ENCODE data around the gene SLC39A11.
"Not testable (repeated sequence)": the region's sequence is repeated elsewhere in the genome, so short reads cannot be mapped to it uniquely, and the experiment has no call there.

SLC39A11 gene

GRCh38 chr17:72915625-72916081 is 176.8 kb downstream of the SLC39A11 start:
- H3K4me3 ChIP-seq (ENCODE audit: low read length), result no peak overlapping the region
- no peak for DNase-seq (ENCODE audit: low read depth, low spot score)

DNA sequence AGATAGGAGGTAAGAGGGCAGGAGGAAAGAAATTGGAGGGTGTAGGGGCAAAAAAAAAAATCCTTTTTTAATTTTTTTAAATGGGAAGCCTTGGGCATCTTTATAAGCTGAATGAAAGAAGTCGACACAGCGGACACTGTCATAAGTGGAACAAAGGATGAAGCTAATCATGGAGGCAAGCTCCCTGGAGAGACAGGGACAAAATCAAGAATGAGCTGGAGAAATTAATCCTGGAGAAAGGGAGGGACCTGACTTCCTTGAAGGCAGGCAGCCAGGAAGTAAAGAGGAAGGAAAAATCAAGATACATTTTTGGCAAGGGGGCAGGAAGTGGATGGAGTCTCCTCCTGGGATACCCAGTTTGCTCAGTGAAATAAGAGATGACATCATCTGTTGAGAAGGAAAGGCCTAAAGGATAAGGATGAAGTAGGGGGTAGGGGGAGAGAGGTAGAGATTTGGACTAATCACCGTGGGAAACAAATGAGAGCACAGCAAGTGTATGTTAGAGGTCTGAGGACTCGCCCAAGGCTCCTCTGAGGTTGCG is 179.3 kb downstream of the SLC39A11 start:
- H3K4me3 ChIP-seq (ENCODE audit: low read length), result no peak overlapping the region
- no peak for DNase-seq (ENCODE audit: low read depth, low spot score)

GRCh38 chr17:72906306-72906705 is 186.2 kb downstream of the SLC39A11 start:
- H3K4me3 ChIP-seq (ENCODE audit: low read length), result no peak overlapping the region
- DNase-seq (ENCODE audit: low read depth, low spot score), result no peak

- no peak overlapping the region for H3K4me3 ChIP-seq (ENCODE audit: low read length)
- no peak for DNase-seq (ENCODE audit: low read depth, low spot score)
Observed at GRCh38 chr17:72903522-72903921, 189.0 kb downstream of the SLC39A11 start.

GRCh38 chr17:72901657-72902056 is 190.8 kb downstream of the SLC39A11 start:
- DNase-seq (ENCODE audit: low read depth, low spot score), result no peak
- no peak overlapping the region for H3K4me3 ChIP-seq (ENCODE audit: low read length)

DNA sequence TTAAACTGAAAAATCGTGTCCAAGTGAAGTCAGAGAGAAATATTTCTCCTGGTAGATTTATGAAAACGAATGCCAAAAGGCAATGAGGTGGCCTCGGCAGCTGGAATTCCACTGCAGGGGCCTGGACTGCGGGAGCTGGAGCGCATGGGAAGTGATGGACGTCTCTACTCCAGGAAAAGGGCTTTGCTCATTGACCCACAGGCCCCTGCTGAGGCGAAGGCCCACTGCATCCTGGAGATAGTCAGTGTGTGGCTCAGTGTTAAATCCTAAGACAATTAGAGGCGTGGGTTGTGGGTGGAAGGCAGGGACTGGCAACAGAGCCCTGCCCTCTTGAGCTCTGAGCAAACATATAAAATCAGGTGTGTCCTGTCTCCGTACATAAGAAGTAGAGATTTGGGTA is 191.4 kb downstream of the SLC39A11 start:
- no peak for DNase-seq (ENCODE audit: low read depth, low spot score)
- H3K4me3 ChIP-seq (ENCODE audit: low read length), result no peak overlapping the region

DNA sequence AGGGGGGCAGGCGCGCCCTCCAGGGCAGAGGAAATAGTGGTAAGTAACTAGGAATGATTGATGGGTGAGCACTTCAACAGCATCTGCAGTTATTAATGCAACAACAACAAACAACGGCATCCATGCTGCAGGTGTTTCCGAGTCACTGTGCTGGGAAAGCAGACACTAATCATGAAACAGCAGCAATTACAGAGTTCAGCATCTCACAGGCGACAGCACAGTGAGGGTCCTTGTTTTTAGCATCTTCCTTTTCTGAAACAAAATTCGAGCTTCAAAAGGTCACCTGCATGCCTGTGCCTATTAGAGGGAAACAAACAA is 191.9 kb downstream of the SLC39A11 start:
- no peak overlapping the region for H3K4me3 ChIP-seq (ENCODE audit: low read length)
- no peak for DNase-seq (ENCODE audit: low read depth, low spot score)

- no peak for DNase-seq (ENCODE audit: low read depth, low spot score)
Observed at GRCh38 chr17:72898725-72899124, 193.8 kb downstream of the SLC39A11 start.

GRCh38 chr17:72896288-72896687 is 196.2 kb downstream of the SLC39A11 start:
- DNase-seq (ENCODE audit: low read depth, low spot score), result not testable (repeated sequence)

More at GRCh38 chr17:72898725-72899124, 193.8 kb downstream of the SLC39A11 start:
- H3K4me3 ChIP-seq (ENCODE audit: low read length), result no peak overlapping the region

DNA sequence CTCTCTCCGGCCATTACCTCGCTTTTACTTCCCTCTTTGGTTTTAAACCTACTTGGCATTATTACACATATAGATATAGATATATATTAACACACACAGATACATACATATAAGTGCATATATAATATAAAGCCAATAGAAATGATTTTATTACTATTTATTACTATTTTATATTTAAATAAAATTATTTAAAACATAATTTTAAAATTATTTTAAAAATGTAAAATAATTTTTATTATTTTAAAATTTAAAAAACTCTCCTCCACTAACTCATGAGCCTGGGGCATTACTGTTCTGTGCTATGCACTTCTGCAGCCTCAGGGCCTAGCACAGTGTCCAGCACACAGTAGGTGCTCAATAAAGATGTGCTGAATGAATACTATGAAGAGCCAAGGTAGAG is 200.9 kb downstream of the SLC39A11 start:
- DNase-seq (ENCODE audit: low read depth, low spot score), result no peak
- no peak overlapping the region for H3K4me3 ChIP-seq (ENCODE audit: low read length)

More at GRCh38 chr17:72896288-72896687, 196.2 kb downstream of the SLC39A11 start:
- not testable (repeated sequence) for H3K4me3 ChIP-seq (ENCODE audit: low read length)

- H3K4me3 ChIP-seq (ENCODE audit: low read length), result no peak overlapping the region
- DNase-seq (ENCODE audit: low read depth, low spot score), result no peak
Observed at GRCh38 chr17:72890711-72891110, 201.8 kb downstream of the SLC39A11 start.

DNA sequence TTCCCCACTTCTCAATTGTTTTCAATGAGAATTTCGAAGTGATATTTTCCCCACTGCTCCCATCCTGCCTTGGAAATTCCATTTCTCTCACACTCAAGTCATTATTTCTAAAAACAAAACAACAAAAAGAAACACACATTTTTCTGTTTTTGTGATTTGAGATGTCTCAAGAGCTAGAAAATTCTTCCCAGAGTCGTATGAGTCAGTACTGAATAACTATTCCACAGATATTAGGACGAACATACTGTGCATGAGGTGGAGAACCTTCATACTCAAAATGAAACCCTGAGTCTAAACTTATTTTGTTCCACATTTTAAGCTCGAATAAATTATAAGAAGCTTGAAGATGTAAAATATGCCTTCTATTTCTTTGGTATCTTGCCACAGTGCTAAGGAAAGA is 204.6 kb downstream of the SLC39A11 start:
- H3K4me3 ChIP-seq (ENCODE audit: low read length), result no peak overlapping the region

GRCh38 chr17:72887322-72887721 is 205.2 kb downstream of the SLC39A11 start:
- no peak overlapping the region for H3K4me3 ChIP-seq (ENCODE audit: low read length)
- DNase-seq (ENCODE audit: low read depth, low spot score), result no peak

More for the DNA sequence above, 204.6 kb downstream of the SLC39A11 start:
- DNase-seq (ENCODE audit: low read depth, low spot score), result no peak

DNA sequence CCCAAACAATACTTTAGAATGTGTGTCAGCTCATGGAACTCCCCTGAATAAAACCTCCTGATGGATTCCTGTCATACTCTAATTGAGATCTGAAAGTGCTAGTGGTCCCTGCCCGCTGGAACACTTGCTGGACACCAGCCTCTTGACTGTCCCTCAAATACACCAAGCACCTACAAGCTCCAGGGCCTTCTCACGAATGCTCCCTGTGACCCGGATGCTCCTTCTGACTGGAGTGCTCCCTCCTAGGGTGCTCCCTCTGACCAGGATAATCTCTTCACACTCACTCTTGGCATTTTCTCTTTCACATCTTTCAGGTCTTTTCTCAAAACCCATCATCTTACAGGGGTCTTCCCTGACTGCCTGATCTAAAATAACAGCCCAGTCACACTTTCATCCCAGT is 205.9 kb downstream of the SLC39A11 start:
- no peak overlapping the region for H3K4me3 ChIP-seq (ENCODE audit: low read length)
- no peak for DNase-seq (ENCODE audit: low read depth, low spot score)

GRCh38 chr17:72884066-72884465 is 208.4 kb downstream of the SLC39A11 start:
- H3K4me3 ChIP-seq (ENCODE audit: low read length), result no peak overlapping the region
- no peak for DNase-seq (ENCODE audit: low read depth, low spot score)

DNA sequence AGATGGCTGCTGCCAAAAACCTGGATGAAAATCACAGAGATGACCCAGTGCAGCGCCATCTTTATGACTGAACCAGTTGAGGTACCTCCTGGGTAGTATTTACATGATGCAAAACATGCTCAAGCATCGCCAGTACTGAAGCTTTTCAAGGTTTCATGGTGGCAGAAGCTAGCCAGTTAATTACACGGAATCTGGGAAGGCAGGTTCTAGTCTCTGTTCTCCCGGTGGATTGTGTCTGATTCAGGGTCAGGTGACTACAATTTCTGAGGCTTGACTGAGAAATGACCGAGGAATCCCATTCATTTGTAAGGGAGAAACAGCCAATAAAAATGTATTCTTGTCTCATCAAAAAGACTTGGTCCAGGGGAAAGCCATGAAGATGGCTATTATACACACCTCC is 209.1 kb downstream of the SLC39A11 start:
- DNase-seq (ENCODE audit: low read depth, low spot score), result no peak
- H3K4me3 ChIP-seq (ENCODE audit: low read length), result no peak overlapping the region

DNA sequence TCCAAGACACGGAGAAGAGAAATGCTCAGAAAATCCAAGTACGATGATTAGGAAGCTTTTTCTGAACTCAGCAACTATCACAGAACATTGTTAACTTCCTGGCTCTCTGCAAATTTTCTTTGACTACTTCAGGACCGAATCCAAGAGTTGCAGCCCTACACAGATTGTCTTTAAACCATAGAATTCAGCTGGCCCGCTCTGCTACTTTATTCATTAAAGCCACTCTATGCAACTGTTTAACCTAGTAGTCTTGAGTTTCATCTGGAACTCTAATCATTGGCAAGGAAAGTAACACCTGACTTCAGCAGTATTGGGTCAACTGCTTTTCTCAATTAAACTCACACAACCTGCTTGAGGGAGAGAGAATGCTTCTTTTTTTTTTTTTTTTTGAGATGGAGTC is 210.1 kb downstream of the SLC39A11 start:
- DNase-seq (ENCODE audit: low read depth, low spot score), result no peak

GRCh38 chr17:72879877-72880276 is 212.6 kb downstream of the SLC39A11 start:
- DNase-seq (ENCODE audit: low read depth, low spot score), result no peak
- no peak overlapping the region for H3K4me3 ChIP-seq (ENCODE audit: low read length)

More for the DNA sequence above, 210.1 kb downstream of the SLC39A11 start:
- H3K4me3 ChIP-seq (ENCODE audit: low read length), result no peak overlapping the region

- no peak for DNase-seq (ENCODE audit: low read depth, low spot score)
- H3K4me3 ChIP-seq (ENCODE audit: low read length), result no peak overlapping the region
Observed at GRCh38 chr17:72878975-72879660, 213.4 kb downstream of the SLC39A11 start.

DNA sequence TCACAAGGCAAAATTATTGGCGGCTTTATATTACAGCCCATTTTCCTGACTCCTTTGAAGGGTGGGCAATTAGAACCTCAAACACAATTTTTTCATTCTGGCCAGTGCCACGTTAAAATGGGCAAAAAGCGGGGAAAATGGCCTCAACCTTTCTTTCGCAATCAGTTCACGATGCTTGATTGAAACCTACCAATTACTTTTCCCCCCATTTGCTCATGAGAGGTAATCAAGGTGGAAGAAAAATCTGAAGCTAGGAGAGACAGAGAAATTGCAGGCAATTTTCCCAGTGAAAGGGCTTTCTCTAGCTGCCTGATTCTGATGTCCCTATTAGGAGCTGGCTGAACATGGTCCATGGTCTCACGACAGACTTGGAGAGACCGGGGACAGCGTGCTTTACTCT is 215.1 kb downstream of the SLC39A11 start:
- H3K4me3 ChIP-seq (ENCODE audit: low read length), result no peak overlapping the region
- no peak for DNase-seq (ENCODE audit: low read depth, low spot score)

DNA sequence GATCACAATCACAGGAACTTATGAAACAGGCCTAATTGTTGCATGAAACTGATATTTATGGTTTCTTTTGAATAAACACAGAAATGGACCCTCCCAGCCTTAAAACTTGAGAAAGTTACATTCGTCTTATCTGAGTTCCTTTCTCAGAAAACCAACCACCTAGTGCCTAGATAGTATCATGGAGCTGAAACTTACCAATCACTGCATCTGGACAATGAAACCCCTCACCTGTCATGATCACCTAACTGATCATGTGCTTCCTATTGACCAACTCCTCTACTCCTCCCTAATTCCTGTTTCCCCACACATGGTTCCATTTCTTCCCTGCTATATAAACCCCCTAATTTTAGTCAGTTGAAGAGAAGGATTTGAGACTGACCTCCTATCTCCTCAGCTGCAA is 216.1 kb downstream of the SLC39A11 start:
- H3K4me3 ChIP-seq (ENCODE audit: low read length), result no peak overlapping the region
- no peak for DNase-seq (ENCODE audit: low read depth, low spot score)

Measured in Jurkat, Clone E6-1 (cell line).